Calu3 (cell line): ENCODE measurements around the gene SLC30A7. TPM values are rescaled to one million over a fixed set of nuclear protein-coding genes. Genes with fewer than 3 reads are reported as not detected.

Experiments used
- BruUV-seq: library from RNA; stranded (reverse); fragments of 400-500 nt; replicated peaks from 2 replicates; lab custom pipeline; 2021; lab: Mats Ljungman, UMichigan
- CTCF ChIA-PET: fragments of 300-600 bp; sonication (Branson Sonifier 250); formaldehyde crosslinking; loops from one replicate; lab custom pipeline; 2022; ENCODE audit warnings: antibody characterized with exemption; lab: Charles Lee
- DNase-seq: peaks from one replicate; pipeline ENCODE4 v3.0.0; 2022
- H3K27ac Mint-ChIP-seq: one replicate; pipeline ENCODE4 v1.8.0; 2022; ENCODE audit warnings: mixed read lengths; ENCODE audit not compliant: unreplicated experiment
- H3K27me3 Mint-ChIP-seq: one replicate; pipeline ENCODE4 v1.8.0; 2022; ENCODE audit warnings: mixed read lengths; ENCODE audit not compliant: unreplicated experiment
- H3K36me3 Mint-ChIP-seq: one replicate; pipeline ENCODE4 v1.8.0; 2022; ENCODE audit warnings: mild to moderate bottlenecking, moderate library complexity, mixed read lengths; ENCODE audit not compliant: insufficient read depth, unreplicated experiment
- H3K4me1 Mint-ChIP-seq: one replicate; pipeline ENCODE4 v1.8.0; 2022; ENCODE audit warnings: mild to moderate bottlenecking, low read depth, mixed read lengths; ENCODE audit not compliant: unreplicated experiment
- H3K4me3 Mint-ChIP-seq: one replicate; pipeline ENCODE4 v1.8.0; 2022; ENCODE audit warnings: mild to moderate bottlenecking, low read depth, moderate library complexity, mixed read lengths; ENCODE audit not compliant: unreplicated experiment
- H3K9me3 Mint-ChIP-seq: one replicate; pipeline ENCODE4 v1.8.0; 2022; ENCODE audit warnings: low read depth, mixed read lengths; ENCODE audit not compliant: unreplicated experiment
- intact Hi-C: fragments of 100-400 bp; cut with micrococcal nuclease; formaldehyde crosslinking; loops from one replicate; pipeline ENCODE4 v1.10.0; 2022; ENCODE audit not compliant: unreplicated experiment
- total RNA-seq: library from RNA; stranded (reverse); gene quantifications from 2 replicates; pipeline ENCODE4 v1.2.3, GENCODE V29; 2022
- TF ChIP-seq, protein P1 (sequence below): fragments of 200-600 bp; IDR thresholded peaks from one replicate; pipeline ENCODE4 v1.8.0; 2022; ENCODE audit warnings: antibody characterized with exemption; ENCODE audit not compliant: unreplicated experiment

Gene SLC30A7
- total RNA-seq, 1 experiment from 2014 or later: 38.2 TPM

DNA sequence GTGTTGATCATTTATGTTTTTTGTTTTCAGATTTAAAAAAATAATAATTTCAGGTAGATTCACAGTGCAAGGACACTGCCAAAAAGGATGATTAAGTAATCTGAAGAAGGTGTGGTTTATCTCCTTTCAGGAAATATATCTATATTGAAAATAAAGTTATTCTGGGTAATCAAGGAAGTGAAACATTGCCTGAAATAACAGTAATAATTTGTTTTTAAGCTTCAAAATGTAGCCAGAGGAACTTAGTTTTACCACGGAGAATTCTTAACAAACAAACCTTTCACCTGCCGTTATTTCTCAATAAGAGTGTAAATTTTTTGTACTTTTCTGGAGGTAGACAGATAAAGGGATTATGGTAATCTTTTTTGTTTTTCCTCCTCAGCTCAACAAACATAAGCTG lies 132.6 kb downstream of the SLC30A7 start:
- Mint-ChIP-seq H3K27me3 (no peaks in the 10 kb centered on the region), H3K27ac (no peak overlapping the region), H3K36me3 (peaks cover 19% of the 10 kb centered on the region), H3K4me3 (no peak overlapping the region), H3K4me1 (peaks cover 17% of the 10 kb centered on the region), H3K9me3 (no peaks in the 10 kb centered on the region)
- DNase-seq: no peak
- intact Hi-C loops: loop anchor here (10.0 kb wide), 2 partner anchors 104 to 256 kb away; no protein-coding TSS in a partner anchor
- TF ChIP-seq, protein P1, sequence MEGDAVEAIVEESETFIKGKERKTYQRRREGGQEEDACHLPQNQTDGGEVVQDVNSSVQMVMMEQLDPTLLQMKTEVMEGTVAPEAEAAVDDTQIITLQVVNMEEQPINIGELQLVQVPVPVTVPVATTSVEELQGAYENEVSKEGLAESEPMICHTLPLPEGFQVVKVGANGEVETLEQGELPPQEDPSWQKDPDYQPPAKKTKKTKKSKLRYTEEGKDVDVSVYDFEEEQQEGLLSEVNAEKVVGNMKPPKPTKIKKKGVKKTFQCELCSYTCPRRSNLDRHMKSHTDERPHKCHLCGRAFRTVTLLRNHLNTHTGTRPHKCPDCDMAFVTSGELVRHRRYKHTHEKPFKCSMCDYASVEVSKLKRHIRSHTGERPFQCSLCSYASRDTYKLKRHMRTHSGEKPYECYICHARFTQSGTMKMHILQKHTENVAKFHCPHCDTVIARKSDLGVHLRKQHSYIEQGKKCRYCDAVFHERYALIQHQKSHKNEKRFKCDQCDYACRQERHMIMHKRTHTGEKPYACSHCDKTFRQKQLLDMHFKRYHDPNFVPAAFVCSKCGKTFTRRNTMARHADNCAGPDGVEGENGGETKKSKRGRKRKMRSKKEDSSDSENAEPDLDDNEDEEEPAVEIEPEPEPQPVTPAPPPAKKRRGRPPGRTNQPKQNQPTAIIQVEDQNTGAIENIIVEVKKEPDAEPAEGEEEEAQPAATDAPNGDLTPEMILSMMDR: no peak
- CTCF ChIA-PET: no interaction called here
- no TSS peak for BruUV-seq

GRCh38 chr1:101029184-101029583 lies 133.3 kb downstream of the SLC30A7 start:
- Mint-ChIP-seq H3K9me3 (no peaks in the 10 kb centered on the region), H3K36me3 (peaks cover 19% of the 10 kb centered on the region), H3K4me3 (no peak overlapping the region), H3K27ac (no peak overlapping the region), H3K4me1 (peaks cover 17% of the 10 kb centered on the region), H3K27me3 (no peaks in the 10 kb centered on the region)
- DNase-seq: no peak
- no TSS peak for BruUV-seq
- CTCF ChIA-PET: no interaction called here
- TF ChIP-seq, protein P1: no peak
- intact Hi-C loops: loop anchor here (10.0 kb wide), 2 partner anchors 104 to 256 kb away; no protein-coding TSS in a partner anchor

- Mint-ChIP-seq H3K27me3 (no peaks in the 10 kb centered on the region), H3K4me1 (peaks cover 17% of the 10 kb centered on the region), H3K4me3 (no peak overlapping the region), H3K9me3 (no peaks in the 10 kb centered on the region), H3K36me3 (peaks cover 10% of the 10 kb centered on the region), H3K27ac (no peak overlapping the region)
- CTCF ChIA-PET: no interaction called here
- TF ChIP-seq, protein P1: no peak
- DNase-seq: no peak
- intact Hi-C loops: no loop called here
- no TSS peak for BruUV-seq
These were observed 135.0 kb downstream of the SLC30A7 start for GRCh38 chr1:101030881-101031280.

Other genes with a start within 250 kb of the SLC30A7 start
- 0.94 and 1.4 TPM in 2 replicates for gene VCAM1, start 176.3 kb upstream of the SLC30A7 start, total RNA-seq
- gene EXTL2, start 1.2 kb upstream of the SLC30A7 start, total RNA-seq: 11.4 and 13.8 TPM in 2 replicates
- 20.6 and 25.8 TPM in 2 replicates for gene DPH5, start 129.7 kb downstream of the SLC30A7 start, total RNA-seq